GM21360 (cell line): Measurements from ENCODE around the gene LIN7B.
A peak's percentile ranks its signal among the peaks of the same experiment; 100 is the strongest.
"Not testable (repeated sequence)": the region's sequence is repeated elsewhere in the genome, so short reads cannot be mapped to it uniquely, and the experiment has no call there.

Experiments
- ATAC-seq: cut with Tn5 transposase; IDR thresholded peaks from one replicate; pipeline ENCODE4 v1.9.1; 2021; ENCODE audit warnings: mild to moderate bottlenecking, moderate library complexity; ENCODE audit not compliant: unreplicated experiment

LIN7B gene

DNA sequence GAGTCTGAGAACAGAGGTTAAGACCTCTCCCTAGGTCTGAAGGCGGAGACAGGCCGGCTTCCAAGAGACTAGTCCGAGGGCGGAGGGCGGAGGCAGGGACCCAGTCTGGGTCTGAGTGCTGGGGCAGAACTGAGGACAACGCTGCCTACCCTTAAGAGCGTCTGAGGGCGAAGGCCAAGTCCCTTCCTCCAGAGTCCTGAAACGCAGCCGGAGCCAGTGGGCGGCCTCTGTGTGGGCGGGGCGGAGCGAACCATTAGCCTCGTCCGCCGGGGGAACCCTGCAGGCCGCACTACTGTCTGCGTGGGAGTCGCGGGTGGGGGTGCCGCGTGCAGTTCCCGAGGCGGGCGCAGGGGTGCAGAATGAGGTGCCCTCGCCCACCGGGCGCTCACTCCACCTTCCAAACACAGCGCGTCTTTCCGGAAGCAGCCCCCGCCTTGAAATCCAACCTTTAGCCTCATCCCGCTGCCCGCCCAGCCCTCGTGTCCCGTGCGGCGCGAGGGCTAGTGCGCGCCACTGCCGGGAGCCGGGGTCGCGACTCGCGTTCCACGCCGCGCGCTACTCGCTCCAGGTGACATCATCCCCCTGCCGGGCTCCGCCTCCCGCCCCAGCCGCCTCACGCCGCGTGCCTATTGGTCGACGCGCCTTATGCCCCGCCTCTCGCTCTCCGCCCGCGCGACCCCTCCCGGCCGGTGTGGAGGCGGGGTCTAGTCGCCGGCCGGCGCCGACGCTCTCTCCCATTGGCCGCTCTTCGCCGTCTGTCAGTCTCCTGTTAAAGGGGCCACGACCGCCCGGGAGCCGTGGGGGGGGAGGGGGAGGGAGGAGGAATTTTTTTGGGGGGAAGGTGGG lies 4.6 kb downstream of the LIN7B start, which contains the start of gene C19orf73:
C19orf73 (minus strand) TSS at position 579 of the 846 bp plus-strand sequence; CDS start at position 458, 121 bp downstream.
- ATAC-seq: peak; percentile 56

DNA sequence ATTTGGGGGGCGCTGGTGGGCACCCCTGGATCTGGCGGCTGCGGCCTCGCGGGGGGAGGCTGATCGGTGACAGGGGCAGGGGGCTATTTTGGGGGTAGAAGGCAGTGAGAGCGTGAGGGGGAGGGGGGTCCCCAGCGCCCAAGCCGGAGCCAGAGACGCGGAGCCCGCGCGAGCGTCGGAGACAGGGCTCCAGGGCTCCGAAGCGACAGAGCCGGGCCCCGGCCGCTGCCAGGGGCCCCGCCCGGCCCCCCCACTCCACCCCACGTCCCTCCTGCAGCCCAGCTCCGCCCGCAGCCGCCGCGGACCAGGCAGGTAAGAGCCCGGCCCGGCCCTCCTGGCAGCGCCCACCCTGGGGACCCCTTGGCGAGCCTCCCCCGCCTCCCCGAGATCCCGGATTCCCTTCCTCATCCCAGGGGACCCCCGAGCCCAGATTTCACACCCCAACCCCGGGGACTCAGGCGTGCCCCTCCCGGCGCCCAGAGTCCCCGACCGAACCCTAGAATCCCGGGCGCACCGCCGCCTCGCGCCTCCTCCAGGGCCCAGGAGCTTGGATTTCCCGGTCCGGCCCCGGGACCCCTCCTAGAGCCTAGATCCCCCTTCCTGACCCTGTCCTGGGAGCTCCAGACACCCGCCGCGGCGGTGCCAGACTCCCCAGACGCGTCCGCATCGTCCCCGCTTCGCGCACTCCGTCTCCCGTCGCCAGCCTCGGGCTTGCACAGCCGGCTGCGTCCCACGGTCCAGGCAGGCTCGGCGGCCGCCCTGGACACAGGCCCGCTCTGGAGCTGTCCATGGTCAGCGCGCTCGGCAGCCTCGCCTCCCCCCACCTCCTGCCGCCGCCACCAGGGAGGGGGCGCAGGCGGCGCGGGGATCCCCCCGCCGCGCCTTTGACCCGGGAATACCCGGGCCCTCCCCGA lies 5.5 kb downstream of the LIN7B start, which contains the start of gene PPFIA3:
PPFIA3 (plus strand) TSS at position 134 of the 914 bp plus-strand sequence. CDS start 8,330 bp downstream, outside the sequence.
- no peak for ATAC-seq

- no peak for ATAC-seq
Observed at GRCh38 chr19:49120325-49120683, 6.1 kb downstream of the LIN7B start.

DNA sequence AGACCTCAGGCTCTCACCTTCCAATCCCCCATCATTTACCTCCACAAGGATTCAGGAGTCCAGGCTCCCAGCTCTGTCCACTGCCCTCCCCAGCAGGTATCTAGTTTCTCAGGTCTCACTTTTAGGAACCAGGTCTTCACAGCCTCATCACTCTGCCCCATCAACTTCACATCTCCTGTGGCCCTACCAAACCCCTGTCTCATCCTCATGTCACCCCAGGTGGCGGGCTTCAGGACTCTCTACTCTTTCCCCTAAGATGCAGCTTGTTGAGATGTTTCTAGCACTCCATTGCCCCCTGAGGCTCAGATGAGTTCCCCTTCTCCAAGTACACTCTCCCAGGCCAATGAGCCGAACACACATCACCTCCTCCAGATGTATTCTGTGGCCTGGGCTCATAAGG lies 6.7 kb downstream of the LIN7B start:
- ATAC-seq: no peak

- not testable (repeated sequence) for ATAC-seq
Observed at GRCh38 chr19:49121841-49122240, 7.7 kb downstream of the LIN7B start.

GRCh38 chr19:49123285-49123684 lies 9.1 kb downstream of the LIN7B start:
- ATAC-seq: not testable (repeated sequence)

DNA sequence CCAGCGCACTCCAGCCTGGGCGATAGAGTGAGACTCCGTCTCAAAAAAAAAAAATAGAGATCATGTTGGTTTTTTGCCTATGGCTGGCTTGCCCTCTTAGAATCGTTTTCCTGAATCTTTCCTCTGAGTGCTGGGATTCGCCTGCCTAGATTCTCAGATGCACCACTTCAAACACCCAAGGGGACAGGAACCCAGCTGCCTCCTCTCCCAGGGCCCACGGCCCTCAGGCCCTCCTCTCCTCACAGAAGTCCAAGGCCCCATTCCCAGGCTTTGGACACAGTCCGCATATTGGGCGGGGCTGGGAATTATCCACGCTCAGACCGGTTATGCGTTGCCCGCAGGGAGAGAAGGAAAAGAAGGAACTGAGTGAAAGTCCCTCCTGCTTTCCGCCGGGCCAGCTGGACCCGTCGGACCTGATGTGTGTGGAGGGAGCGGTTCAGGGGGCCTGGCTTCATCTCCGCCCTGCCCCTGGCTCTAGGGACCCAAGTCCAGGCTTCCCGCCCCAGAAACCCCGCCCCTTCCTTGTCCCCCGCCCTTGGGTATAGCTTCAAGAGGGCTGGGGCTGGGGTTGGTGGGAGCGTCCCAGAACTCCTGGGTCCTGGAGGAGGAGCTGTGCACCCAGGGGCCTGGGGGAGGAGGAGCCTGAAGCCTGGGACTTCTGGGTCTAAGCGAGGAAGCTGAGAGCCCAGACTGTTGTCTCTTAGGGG lies 11.0 kb downstream of the LIN7B start:
- ATAC-seq: no peak

DNA sequence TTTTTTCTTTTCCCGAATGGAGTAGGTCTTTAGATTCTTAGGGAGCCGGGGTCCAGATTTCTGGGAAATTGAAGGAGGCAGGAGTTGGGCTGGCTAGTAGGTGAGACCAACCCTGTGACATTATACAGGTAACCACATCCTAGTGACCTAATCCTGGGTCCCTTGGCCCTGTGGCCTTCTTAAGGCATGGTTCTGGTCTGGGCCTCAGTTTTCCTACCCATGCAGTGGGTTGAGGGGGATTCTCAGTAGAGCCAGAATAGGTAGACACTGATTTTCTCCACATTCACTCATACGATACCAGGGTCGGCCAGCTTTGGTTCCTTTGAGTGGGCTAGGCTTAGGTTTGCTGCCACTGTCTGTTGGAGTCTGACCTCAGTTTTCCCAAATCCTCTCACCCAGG lies 12.4 kb downstream of the LIN7B start:
- ATAC-seq: no peak

DNA sequence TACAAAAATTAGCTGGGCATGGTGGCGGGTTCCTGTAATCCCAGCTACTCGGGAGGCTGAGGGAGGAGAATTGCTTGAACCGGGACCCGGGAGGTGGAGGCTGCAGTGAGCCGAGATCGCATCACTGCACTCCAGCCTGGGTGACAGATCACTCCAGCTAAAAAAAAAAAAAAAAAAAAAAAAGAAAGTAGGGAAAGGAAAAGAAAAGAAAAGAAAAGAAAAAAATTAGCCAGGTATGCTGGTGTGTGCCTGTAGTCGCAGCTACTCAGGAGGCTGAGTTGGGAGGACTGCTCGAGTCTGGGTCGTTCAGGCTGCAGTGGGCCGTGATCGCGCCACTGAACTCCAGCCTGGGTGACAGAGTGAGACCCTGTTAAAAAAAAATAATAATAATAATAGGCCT lies 13.1 kb downstream of the LIN7B start:
- not testable (repeated sequence) for ATAC-seq

- peak; percentile 73 for ATAC-seq
Observed at GRCh38 chr19:49127674-49128544, 13.7 kb downstream of the LIN7B start.

- ATAC-seq: no peak
Observed at GRCh38 chr19:49128545-49129237, 14.5 kb downstream of the LIN7B start.

GRCh38 chr19:49129238-49129583 lies 15.0 kb downstream of the LIN7B start:
- no peak for ATAC-seq

GRCh38 chr19:49130325-49130724 lies 16.2 kb downstream of the LIN7B start:
- ATAC-seq: no peak

GRCh38 chr19:49132974-49133609 lies 18.9 kb downstream of the LIN7B start:
- no peak for ATAC-seq

GRCh38 chr19:49133621-49134454 lies 19.7 kb downstream of the LIN7B start:
- no peak for ATAC-seq

- no peak for ATAC-seq
Observed at GRCh38 chr19:49135686-49136085, 21.5 kb downstream of the LIN7B start.

DNA sequence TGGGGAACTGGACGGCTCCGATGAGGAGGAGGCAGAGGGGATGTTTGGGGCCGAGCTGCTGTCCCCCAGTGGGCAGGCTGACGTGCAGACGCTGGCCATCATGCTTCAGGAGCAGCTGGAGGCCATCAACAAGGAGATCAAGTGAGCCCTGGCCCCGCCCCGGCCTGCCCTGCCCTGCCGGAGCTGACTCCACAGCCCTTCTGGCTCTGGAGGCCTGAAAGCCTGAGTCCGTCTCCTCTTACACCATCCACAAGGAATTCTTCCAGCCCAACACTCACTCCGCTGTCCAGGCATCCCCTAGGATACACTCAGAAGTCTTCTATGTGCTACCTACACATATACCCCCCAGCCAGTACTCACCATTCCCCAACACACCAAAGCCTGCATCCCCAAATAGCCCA lies 22.6 kb downstream of the LIN7B start:
- no peak for ATAC-seq

- ATAC-seq: no peak
Observed at GRCh38 chr19:49140951-49141350, 26.8 kb downstream of the LIN7B start.
